Lower leg skin (tissue), 3 donors: ENCODE measurements around the gene GSTP1.
"Not testable (repeated sequence)": the region's sequence is repeated elsewhere in the genome, so short reads cannot be mapped to it uniquely, and the experiment has no call there.

Source experiments
- CTCF ChIP-seq, 3 donors: fragments of 450-650 bp; IDR thresholded peaks; one replicate each; pipeline ENCODE4 v1.5.1; 2016; ENCODE audit warnings: antibody characterized with exemption in 3 of 3, mild to moderate bottlenecking in 3 of 3, moderate library complexity in 2 of 3
- POLR2A ChIP-seq, 2 donors: fragments of 450-650 bp; IDR thresholded peaks; one replicate each; pipeline ENCODE4 v1.6.1; 2016 to 2017; ENCODE audit warnings: antibody characterized with exemption in 2 of 2, mild to moderate bottlenecking in 1 of 2, moderate library complexity in 1 of 2

GRCh38 chr11:67619683-67620618 is 36.3 kb downstream of the GSTP1 start:
- not testable (repeated sequence) for TF ChIP-seq CTCF, POLR2A (IDR thresholded peaks at IDR 0.05)
